DMS 273 (cell line): Measurements from ENCODE around the gene RASSF4.
A peak's percentile ranks its signal among the peaks of the same experiment; 100 is the strongest.

ENCODE experiments used
- DNase-seq: peaks from one replicate; lab custom pipeline; 2025; ENCODE audit not compliant: unreplicated experiment; lab: John Stamatoyannopoulos, UW

The RASSF4 gene

DNA sequence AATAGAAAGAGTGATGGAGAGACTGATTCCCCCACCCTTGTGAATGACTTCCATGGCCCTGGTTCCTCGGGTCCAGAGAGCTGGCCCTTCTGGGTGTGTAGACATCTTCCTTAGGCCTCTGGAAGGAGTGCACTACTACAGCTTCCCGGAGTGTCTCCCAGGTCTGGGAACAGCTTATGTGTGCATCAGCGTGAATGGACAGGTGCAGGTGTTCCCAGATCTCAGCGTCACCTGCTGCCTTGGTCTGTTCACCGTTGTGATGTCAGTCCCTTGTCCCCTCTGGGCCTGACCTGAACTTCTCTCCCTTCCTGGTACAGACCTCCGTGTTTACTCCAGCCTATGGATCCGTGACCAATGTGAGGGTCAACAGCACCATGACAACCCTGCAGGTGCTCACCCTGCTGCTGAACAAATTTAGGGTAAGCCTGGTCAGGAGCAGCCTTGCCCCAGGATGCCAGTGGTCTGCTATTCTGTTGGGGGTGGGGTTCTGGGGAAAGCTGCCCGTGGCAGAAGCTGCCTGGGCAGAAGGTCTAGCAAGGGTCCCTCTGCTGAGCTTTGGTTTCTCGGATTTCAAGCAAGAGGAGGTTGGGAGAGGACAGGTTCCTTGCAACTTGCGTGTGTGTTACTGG is 29.5 kb downstream of the RASSF4 start:
- no peak for DNase-seq

DNA sequence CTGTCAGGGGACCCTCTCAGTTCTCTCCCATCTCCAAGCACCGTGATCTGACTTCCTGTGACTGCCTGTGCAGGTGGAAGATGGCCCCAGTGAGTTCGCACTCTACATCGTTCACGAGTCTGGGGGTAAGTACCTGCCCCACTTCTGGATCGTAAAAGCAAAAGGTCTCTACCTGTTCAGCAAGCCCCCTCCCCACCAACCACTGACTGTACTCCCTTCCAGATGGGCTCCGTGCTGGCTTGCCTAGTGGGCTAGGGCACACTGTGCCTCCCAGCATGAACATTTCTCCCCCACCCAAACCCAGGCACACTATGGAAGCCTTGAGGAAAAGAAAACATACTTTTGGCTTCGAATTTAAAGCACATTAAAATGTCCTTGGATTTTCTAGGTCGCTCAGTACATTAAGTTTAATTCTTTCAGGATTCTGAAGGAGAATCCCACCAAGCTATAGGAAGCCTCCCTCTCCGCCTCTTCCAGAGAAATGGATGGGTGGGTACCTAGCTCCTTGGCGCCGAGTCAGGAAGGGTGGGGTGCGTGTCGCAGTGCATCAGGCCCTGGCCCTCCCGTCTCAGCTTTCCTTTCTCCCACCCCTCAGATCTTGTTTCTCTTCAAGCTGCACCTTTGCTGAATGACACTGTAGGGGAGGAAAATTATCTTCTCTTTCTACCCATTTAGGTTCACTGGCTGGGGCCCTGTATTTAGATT is 30.1 kb downstream of the RASSF4 start:
- no peak for DNase-seq

GRCh38 chr10:44990302-44990655 is 30.7 kb downstream of the RASSF4 start:
- no peak for DNase-seq

- DNase-seq: no peak
Measured at GRCh38 chr10:44990965-44991364, 31.4 kb downstream of the RASSF4 start.

DNA sequence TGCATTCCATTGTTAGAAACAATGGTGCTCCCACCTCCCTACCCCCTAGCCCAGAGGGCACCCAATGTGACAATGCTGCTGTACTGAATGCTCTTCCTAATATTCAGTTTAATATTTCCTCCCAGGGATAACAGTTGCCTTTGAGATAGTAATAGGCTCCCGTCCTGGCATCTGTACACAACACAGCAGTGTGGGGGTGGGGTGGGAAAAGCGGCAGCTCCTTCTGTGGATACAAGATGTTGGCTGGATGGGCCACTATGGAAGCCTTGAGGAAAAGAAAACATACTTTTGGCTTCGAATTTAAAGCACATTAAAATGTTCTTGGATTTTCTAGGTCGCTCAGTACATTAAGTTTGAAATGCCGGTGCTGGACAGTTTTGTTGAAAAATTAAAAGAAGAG is 32.0 kb downstream of the RASSF4 start:
- no peak for DNase-seq

- DNase-seq: no peak
Measured at GRCh38 chr10:44992070-44992731, 32.6 kb downstream of the RASSF4 start.

- no peak for DNase-seq
Measured at GRCh38 chr10:44992732-44993225, 33.2 kb downstream of the RASSF4 start.

DNA sequence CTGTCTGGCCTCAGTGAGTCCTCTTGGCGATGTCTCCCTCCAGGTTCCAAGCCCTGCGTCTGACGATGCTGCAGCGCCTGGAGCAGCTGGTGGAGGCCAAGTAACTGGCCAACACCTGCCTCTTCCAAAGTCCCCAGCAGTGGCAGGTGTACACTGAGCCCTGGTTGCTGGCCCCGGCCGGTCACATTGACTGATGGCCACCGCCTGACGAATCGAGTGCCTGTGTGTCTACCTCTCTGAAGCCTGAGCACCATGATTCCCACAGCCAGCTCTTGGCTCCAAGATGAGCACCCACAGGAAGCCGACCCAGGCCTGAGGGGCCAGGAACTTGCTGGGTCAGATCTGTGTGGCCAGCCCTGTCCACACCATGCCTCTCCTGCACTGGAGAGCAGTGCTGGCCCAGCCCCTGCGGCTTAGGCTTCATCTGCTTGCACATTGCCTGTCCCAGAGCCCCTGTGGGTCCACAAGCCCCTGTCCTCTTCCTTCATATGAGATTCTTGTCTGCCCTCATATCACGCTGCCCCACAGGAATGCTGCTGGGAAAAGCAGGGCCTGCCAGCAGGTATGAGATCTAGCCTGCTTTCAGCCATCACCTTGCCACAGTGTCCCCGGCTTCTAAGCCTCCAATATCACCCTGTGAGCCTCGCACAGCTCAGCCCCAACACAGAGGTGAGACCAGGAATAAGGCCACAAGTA is 33.8 kb downstream of the RASSF4 start:
- no peak for DNase-seq

DNA sequence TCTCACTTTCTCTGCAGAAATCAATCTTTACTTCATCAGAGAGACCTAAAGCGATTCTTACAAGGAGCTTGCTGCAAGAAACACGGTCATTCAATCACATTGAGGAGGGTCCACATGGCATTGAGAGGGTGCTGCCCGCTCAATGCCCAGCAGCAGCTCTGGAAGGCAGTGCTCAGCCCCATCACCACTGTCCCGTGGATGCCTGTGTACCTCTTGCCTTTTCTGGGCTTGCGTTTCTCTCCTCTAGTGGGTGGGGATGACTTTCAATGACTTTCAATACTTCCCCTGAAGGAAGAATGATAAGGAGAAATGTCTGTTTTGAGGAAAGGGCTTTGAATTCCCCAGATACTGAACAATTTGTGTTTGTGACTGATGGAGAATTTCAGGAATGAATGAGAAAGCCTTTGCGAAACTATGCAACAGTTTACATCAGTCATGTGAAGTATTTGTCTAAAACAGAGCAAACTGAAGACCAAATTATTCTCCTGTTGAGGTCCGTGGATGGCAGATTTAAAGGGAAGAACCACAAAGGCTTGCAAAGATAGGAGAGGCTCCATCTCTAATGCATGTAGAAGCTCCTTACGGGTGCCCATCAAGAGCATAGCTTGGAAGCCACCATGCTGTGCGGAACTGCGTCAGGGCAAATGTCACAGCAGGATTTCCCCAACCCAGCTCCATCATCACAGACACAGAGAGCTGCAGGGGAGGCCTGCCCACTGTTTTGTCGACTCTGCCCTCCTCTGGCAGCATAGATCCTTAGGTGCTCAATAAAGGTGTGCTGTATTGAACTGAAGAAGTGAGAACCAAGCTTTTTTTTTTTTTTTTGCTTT is 34.5 kb downstream of the RASSF4 start:
- no peak for DNase-seq

DNA sequence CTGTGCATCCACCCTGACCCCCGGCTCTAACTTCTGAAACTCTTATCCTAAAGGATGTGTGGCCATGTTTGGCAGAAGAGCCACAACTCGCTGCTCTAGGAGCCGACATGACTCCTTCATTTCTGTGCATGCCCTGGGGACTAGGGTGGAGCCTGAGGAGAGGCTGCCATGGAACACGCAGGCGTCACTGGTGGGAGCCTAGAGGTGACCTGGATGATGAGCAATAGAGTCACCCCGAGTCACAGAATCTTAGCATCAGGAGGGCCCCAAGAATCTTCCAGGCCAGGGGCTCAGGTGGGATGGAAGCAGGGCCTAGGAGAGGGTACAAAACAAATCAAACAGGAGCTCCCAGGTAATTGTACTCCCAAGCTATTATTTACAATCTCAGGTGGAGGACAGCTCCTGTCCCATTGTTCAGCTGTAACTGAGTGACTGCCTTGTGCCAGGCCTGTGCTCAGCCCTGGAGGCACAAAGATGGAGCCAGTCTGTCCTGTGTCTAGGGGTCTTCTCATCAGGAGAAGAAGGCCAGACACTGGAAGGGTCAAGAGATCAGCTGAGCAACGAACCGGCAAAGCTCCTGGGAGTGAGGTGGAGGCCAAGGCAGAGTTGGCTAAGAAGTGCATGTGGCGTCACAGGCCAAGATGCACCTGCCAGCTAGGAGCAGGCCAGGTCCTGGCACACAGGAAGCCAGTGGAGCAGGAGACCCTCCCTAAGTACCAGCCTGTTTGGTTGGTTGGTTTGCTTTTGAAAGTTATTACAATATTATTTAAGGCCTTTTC is 35.3 kb downstream of the RASSF4 start:
- no peak for DNase-seq

DNA sequence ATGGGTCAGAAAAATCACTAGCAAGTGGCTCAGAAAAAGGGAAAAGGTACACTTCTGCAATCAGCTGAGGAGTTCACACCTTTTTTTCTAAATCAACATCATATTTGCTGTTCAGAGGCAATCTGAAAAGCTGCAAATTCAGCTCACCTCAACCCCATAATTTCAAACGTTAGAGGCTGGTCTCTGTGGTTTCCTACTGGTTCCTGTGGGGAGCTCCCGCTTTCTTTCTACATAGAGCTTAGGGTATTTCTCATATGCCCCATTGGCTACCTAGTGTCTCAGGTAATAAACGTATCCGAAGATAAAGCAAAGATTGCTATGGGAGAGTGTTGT is 35.9 kb downstream of the RASSF4 start:
- no peak for DNase-seq

DNA sequence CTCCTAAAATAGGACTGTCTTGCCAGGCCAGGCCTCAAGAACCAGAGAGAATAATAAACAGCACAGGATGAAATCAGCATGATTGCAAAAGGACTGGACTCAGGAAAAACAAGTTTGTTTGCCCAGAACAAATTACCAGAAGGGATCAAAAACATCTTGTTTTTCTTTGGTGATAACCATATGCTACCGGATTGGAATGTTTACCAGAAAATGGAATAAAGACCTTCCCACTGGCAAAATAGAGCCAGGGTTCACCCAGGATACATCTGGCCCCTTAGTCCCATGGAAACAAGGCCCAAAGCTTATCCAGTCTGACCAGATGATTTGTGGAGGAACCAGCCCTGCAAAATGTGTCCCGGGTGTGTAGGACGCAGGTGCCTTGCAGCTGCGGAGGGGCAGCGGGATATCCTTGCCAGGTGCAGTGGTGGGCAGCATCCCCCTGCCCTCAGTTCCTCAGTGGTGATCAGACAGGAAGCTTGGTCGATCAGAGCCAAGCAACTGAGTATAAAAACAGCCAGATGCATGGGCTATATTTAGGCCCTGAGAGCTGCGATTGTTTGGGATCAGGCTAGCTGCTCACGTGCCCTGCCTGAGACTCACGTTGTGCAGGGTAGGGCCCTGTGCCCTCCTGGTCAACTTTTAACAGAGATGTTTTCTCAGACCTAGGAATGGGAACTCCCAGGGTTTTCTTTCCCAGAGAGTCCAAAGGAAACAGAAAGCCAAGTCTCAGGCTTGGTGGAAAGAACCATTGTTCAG is 36.5 kb downstream of the RASSF4 start:
- peak; percentile 85 for DNase-seq

GRCh38 chr10:44997105-44997748 is 37.6 kb downstream of the RASSF4 start:
- no peak for DNase-seq

DNA sequence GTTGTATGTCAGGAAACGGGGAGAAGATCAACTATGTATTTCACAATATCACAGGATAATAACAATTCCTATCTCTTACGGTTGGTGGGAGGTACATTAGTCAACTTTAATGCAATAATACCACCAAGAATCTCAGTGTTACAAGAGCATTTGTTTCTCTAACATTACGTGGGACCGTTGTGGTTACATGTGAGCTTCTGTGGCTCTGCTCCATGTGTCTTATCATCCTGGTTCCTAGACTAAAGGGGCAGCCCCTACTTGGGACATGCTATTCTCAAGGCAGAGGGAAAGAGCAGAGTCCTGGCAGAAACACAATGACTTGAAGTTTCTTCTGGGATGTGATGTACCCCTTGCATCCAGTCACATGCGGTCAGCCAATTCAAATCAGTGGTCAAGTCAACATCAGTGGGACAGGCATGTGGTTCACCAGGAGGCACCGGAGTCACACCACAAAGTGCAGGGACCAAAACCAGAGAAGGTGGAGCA is 38.6 kb downstream of the RASSF4 start:
- DNase-seq: no peak

DNA sequence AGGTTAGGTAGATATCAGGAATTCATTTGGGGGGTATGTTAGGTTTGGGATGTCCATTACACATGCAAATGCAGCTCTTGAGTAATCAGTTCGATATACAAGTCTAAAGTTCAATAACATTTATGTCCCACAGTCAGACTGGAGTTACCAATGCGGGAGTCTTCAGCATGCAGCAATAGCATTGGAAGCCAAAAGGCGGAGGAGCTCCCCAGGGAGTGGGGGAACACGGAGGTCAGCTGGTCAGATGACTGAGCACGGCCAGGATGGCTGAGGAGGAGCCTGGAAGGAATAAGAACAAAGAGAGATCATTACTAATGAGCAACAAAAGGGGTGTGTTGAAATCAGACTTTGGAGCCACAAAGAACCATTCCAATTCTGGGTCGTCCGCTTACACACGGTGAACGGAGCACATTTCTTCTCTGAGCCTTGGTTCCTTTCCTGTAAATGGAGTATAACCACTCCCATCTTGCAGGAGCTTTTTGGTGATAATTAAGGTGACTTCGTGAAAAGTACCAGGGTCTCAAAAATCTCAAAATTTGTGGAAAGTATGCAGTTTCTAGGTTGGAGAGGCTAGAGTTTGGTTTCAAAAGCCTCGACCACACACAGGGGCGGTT is 40.6 kb downstream of the RASSF4 start:
- no peak for DNase-seq

- peak; percentile 56 for DNase-seq
Measured at GRCh38 chr10:45000752-45001380, 41.3 kb downstream of the RASSF4 start, which contains the start of gene ZNF22. Gene ZNF22 (plus strand): TSS chr10:45000923. CDS start chr10:45003369, 2,446 bp downstream.

GRCh38 chr10:45001381-45002148 is 42.0 kb downstream of the RASSF4 start:
- DNase-seq: peak; percentile 76
